ENCODE measurements around the gene KSR2.

Gene KSR2

DNA sequence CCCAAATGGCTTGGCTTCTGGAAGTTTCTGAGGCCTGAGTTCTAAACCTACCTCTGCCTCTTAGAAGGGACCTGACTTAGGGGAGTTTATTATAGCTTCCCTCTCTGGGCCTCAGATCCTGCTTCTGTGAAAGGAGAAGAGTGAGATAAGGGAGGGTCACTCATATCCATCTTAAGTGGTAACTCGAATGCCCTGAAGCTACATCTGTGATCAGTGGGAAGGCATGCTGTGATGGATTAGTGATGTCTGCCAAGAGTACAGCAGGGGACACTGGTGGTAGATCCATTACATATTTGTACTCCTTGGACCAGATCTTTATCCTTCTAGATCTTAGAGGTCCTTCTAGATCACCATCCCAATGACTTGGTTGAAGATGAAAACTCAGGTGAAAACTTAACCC is 509.6 kb downstream of the KSR2 start:
- no peak overlapping the region for H2AFZ ChIP-seq
- no peak overlapping the region for H3K4me3 ChIP-seq (ENCODE audit: low read depth, low read length)
- no peaks in the 10 kb centered on the region for H3K36me3 ChIP-seq (ENCODE audit: control insufficient read depth, insufficient read depth, low read length)
- no peak overlapping the region for H3K4me2 ChIP-seq (ENCODE audit: low read length)
- H3K9ac ChIP-seq: no peak overlapping the region
- TF ChIP-seq, protein P1, sequence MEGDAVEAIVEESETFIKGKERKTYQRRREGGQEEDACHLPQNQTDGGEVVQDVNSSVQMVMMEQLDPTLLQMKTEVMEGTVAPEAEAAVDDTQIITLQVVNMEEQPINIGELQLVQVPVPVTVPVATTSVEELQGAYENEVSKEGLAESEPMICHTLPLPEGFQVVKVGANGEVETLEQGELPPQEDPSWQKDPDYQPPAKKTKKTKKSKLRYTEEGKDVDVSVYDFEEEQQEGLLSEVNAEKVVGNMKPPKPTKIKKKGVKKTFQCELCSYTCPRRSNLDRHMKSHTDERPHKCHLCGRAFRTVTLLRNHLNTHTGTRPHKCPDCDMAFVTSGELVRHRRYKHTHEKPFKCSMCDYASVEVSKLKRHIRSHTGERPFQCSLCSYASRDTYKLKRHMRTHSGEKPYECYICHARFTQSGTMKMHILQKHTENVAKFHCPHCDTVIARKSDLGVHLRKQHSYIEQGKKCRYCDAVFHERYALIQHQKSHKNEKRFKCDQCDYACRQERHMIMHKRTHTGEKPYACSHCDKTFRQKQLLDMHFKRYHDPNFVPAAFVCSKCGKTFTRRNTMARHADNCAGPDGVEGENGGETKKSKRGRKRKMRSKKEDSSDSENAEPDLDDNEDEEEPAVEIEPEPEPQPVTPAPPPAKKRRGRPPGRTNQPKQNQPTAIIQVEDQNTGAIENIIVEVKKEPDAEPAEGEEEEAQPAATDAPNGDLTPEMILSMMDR (IDR thresholded peaks at IDR 0.05): no peak
- H3K9me3 ChIP-seq (ENCODE audit: control insufficient read depth, low read length): no peaks in the 10 kb centered on the region
- no peak overlapping the region for H3K27ac ChIP-seq
- no peaks in the 10 kb centered on the region for H3K27me3 ChIP-seq (ENCODE audit: control insufficient read depth, insufficient read depth, low read length)
- H3K4me1 ChIP-seq: no peaks in the 10 kb centered on the region
- H3K79me2 ChIP-seq: no peaks in the 10 kb centered on the region

DNA sequence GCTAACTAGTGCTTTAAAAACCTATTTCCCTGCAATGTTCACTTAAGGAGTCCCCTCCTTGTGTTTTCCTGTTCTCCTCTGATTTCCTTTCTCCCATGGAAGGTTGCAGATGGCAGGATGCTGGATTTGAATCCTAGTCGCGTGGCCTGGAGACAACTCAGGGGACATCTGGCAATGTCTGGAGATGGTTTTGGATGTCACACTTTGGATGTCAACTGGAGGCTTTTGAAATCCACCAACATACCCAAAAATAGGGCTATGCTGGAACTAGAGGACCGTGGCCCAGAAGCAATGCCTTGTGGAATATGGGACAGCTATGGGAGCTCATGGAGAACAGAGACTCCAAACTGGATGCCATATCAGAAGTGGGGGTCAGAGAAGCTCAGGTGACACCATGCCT is 511.6 kb downstream of the KSR2 start:
- Histone ChIP-seq H3K9ac (no peak overlapping the region), H3K4me3 (ENCODE audit: low read depth, low read length) (no peak overlapping the region), H2AFZ (no peak overlapping the region), H3K27ac (no peak overlapping the region), H3K4me2 (ENCODE audit: low read length) (no peak overlapping the region), H3K9me3 (ENCODE audit: control insufficient read depth, low read length) (no peaks in the 10 kb centered on the region), H3K79me2 (no peaks in the 10 kb centered on the region), H3K36me3 (ENCODE audit: control insufficient read depth, insufficient read depth, low read length) (no peaks in the 10 kb centered on the region), H3K4me1 (no peaks in the 10 kb centered on the region), H3K27me3 (ENCODE audit: control insufficient read depth, insufficient read depth, low read length) (no peaks in the 10 kb centered on the region)
- TF ChIP-seq, protein P1 (IDR thresholded peaks at IDR 0.05): no peak

DNA sequence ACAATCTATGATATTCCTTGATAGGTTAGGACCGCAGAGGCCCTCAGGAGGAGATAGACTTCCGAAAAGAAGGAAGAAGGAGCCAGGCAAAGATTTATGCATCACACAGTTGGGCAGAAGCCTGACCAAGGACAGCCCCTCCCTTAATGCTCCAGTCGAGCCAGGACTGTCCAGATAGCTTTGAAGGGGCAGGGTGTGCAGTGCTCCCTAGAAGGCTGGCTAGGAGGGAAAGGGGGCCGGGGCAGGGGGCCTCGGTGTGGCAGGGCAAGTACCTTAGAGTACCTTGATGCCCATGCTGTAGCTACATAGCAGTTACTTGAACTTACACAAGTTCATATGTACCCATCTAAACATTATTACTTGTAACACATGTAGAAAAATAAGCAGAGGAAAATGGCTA is 512.7 kb downstream of the KSR2 start:
- H3K9me3 ChIP-seq (ENCODE audit: control insufficient read depth, low read length): no peaks in the 10 kb centered on the region
- no peaks in the 10 kb centered on the region for H3K27me3 ChIP-seq (ENCODE audit: control insufficient read depth, insufficient read depth, low read length)
- H2AFZ ChIP-seq: no peak overlapping the region
- H3K27ac ChIP-seq: no peak overlapping the region
- no peak overlapping the region for H3K4me2 ChIP-seq (ENCODE audit: low read length)
- H3K79me2 ChIP-seq: no peaks in the 10 kb centered on the region
- H3K4me1 ChIP-seq: no peaks in the 10 kb centered on the region
- no peak overlapping the region for H3K4me3 ChIP-seq (ENCODE audit: low read depth, low read length)
- H3K36me3 ChIP-seq (ENCODE audit: control insufficient read depth, insufficient read depth, low read length): no peaks in the 10 kb centered on the region
- H3K9ac ChIP-seq: no peak overlapping the region
- TF ChIP-seq, protein P1 (IDR thresholded peaks at IDR 0.05): no peak

DNA sequence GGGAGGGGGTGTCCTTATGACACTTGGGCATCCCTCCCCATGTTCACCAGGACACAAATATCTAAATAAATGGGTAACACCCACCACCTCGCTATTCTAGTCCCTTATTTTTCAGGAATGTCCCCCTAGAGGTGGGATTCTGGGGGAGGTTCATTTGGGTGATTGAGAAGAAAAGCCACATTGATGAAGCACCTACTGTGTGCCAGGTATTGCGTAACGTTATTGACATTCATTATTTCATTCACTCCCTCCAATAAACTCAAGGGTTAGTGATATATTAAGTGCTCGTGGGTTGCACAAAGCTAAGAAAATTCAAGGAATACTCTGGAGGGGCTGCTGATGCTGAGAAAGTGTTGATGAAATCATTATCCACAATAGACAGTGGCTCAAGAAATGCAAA is 514.8 kb downstream of the KSR2 start:
- no peak overlapping the region for H3K27ac ChIP-seq
- TF ChIP-seq, protein P1 (IDR thresholded peaks at IDR 0.05): no peak
- H2AFZ ChIP-seq: no peak overlapping the region
- no peak overlapping the region for H3K4me3 ChIP-seq (ENCODE audit: low read depth, low read length)
- H3K27me3 ChIP-seq (ENCODE audit: control insufficient read depth, insufficient read depth, low read length): no peaks in the 10 kb centered on the region
- H3K4me2 ChIP-seq (ENCODE audit: low read length): no peak overlapping the region
- H3K4me1 ChIP-seq: no peaks in the 10 kb centered on the region
- H3K9ac ChIP-seq: no peak overlapping the region
- H3K9me3 ChIP-seq (ENCODE audit: control insufficient read depth, low read length): no peaks in the 10 kb centered on the region
- H3K79me2 ChIP-seq: no peaks in the 10 kb centered on the region
- H3K36me3 ChIP-seq (ENCODE audit: control insufficient read depth, insufficient read depth, low read length): no peaks in the 10 kb centered on the region

- Histone ChIP-seq H3K4me2 (ENCODE audit: low read length) (no peak overlapping the region), H3K9ac (no peak overlapping the region), H3K27ac (no peak overlapping the region), H3K27me3 (ENCODE audit: control insufficient read depth, insufficient read depth, low read length) (no peaks in the 10 kb centered on the region), H3K4me1 (no peaks in the 10 kb centered on the region), H3K9me3 (ENCODE audit: control insufficient read depth, low read length) (no peaks in the 10 kb centered on the region), H3K4me3 (ENCODE audit: low read depth, low read length) (no peak overlapping the region), H3K79me2 (no peaks in the 10 kb centered on the region), H2AFZ (no peak overlapping the region), H3K36me3 (ENCODE audit: control insufficient read depth, insufficient read depth, low read length) (no peaks in the 10 kb centered on the region)
- TF ChIP-seq, protein P1 (IDR thresholded peaks at IDR 0.05): no peak
Observed at GRCh38 chr12:117452112-117452511, 516.7 kb downstream of the KSR2 start.

Measured in parathyroid adenoma (tissue), 2 donors.